Fibroblast of skin of back (primary cell): Measurements from ENCODE around the gene ANO3.

Experiments
- DNase-seq: peaks from one replicate; pipeline ENCODE4 v3.0.0-alpha.2; 2013

The ANO3 gene

DNA sequence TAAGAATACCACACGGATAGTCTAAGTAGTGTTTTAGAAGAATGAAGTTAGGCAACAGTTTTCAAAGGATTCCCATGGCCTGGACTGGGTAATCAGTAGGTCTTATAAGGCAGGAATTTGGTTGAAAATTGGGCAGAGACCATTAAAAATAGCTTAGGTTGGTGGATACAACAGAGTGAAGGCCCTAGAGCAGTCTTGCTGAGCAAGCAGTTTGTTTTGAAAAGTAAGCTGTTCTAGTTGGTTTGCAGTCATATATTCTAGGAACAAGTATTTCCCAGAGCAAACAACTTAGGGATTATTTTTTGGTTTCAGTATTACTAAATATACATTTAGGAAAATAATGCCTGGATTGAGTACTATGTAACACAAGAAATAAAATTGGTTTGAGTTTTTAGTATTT is 175.3 kb downstream of the ANO3 start:
- DNase-seq, result no peak

DNA sequence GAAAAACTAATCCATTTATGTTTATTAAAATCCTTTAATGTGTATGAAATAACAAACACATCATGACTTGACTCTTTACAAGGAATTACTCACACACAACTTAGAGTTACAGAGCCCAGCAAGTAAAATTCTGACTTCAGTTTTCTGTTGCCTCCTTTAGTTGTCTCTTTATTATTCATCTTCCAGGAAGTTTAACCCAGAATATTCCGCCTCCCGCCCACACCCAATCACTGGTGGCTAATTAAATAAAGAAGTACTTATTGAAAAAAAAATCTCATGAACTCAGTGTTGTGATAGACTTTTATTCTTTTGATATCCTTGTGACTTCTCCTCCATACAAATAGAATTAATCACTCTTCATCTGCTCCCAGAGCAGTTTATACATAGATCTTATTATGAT is 178.2 kb downstream of the ANO3 start:
- no peak for DNase-seq

DNA sequence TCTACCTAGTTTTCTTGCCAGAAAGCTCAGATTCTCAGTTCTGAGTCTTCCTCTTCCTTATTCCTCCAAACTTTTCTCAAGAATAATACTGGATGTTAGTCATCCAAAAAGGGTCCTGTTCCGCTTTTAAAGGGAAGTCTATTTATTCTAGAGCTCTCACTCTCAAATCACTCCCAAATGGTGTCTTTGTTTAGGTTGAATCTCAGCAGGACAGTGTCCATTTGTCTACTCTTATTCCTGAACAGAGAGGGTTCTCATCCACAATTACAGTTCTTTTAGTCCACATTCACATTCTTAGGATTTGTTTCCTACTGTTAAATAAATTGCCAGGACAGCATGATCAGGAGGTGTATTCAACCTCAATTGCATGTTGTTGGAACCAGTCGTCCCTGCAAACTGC is 178.8 kb downstream of the ANO3 start:
- no peak for DNase-seq

DNA sequence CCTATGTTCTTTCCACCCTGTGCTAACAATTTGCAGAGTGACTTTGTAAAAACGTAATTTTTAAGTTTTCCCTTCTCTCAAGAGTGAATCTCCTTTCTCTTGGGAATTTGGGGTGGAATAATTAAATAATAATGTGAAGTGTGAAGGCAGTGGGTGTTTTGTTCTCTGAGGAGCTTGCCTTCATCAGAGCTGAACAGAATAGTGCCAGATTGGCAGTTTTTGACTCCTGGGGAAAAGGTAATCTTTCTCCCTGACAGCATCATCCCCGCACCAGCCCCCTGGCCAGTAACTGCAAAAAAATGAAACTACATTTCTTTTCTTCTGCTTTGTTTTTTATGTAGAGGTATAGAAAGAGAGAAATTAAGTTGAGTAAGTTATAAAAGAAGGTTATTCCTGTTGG is 180.3 kb downstream of the ANO3 start:
- no peak for DNase-seq

DNA sequence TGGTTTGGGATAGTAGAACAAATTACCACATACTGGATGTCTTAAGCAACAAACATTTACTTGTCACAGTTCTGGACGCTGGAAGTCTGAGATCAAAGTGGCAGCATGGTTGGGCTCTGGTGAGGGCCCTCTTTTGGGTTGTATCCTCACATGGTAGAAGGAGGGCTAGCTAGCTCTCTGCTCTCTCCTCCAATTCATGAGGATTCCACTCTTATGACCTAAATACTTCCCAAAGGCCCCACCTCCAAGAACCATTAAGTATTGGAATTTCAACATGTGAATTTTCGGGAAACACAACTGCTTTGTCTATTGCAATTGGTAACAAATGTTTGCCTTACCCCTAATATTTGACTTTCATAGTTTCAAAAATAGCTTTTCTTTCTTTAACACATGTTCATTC is 187.5 kb downstream of the ANO3 start:
- no peak for DNase-seq

DNA sequence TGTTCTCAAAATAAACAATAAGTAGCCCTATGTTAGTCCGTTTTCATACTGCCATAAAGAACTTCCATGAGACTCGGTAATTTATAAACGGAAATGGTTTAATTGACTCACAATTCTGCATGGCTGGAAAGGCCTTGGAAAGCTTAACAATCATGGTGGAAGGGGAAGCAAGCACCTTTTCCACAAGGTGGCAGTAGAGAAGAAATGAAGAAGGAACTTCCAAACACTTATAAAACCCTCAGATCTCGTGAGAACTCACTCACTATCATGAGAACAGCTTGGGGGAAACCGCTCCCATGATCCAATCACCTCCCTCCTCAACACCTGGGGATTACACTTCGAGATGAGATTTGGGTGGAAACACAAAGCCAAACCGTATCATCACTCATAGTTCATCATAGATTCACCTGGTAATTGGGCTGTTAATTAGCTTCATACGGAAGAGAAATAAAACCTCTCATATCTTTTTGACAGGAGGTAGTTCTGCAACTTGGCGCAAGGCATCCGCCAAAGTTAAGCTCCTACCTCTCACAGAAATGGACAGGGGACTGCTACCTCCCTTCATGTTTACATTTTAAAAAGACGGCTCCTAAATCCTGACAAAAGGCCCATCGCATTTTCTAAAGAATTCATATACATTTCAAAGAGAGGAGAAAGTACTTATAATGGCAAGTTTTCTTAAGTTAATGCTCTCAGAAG is 191.1 kb downstream of the ANO3 start:
- peak; percentile 22 for DNase-seq

DNA sequence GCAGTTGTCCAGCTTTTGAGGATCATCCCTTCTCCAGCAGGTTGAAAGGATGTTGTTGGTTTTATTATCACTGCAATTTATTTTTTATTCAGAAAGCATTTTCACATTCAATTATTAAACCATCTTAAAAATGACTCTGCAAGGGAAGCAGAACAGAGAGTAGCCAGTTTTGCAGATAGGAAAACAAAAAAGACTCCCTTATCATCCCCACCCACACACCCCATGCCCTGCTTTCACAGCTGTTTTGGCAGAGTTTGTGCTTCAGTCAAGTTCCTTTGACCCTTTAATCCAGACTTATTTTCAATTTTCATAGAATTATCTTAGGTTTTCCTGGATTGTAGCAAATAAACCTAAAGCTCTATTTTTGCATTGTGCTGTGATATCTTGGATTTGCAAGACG is 195.8 kb downstream of the ANO3 start:
- no peak for DNase-seq

DNA sequence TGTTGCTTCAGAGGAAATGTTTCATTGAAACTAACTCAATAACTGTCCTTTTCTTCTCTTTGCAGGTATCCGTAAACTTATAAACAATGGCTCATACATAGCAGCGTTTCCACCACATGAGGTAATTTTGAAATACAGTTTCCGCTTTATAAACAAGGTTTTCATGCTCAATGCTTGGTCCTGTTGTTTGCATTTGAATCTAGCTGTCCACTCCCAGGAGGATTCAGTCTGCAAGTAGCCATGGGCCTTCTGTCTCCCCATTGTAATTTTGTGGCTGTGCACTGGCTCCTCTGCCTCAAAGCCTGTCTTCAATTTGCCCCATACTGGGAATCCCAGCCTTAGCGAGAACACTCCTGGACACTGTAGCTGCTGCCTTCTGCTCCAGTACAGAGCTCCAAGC is 205.4 kb downstream of the ANO3 start:
- no peak for DNase-seq

DNA sequence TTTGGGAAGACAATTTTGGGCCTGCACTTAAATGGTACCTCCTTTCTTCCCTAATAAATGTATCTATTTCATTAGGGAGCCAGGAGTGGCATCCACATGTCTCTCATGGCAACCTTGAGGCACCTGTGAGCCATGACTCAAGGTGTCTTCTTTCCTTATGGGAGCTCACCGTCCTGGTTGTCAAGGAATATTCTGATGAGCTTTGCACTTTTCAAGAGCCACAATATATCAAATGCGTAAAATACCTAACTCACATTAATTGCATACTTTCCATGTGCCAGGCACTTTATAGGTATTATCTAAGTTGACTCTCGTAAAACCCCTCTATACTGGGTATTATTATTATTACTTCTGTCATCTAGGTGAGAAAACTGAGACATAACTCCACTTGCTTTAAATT is 207.6 kb downstream of the ANO3 start:
- DNase-seq, result no peak

DNA sequence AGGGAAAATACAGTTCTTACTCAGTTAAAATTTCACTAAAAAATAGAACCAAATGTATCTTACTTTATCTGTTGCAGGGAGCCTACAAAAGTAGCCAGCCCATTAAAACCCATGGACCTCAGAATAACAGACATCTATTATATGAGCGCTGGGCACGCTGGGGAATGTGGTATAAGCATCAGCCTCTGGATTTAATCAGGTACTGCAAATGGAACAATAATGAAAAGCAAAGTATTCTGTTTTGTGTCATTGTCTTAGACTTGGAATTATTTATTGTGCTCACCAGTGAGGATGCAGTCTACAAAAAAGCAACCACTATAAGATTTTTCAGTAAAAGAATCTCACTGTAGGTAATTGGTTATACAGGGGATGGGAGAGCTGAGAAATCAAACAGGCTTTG is 209.9 kb downstream of the ANO3 start:
- DNase-seq, result no peak

DNA sequence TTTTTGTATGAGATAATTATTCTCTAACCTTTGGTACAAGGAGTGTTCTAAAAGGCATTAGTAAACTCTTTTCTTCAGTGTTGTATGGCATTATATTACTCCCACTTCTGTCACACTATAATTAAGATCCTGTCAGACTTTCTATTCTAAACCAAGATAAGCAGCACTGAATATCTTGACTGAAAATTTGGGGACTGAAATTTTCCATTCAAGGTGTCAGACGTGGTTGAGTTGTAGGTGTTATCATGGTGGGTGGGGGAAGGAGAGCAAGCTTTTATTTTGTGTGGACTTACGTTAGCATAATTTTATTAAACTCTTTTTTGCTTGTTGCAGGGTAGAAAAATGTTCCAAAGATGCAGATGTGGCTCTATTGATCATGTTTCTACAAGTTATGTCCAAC is 217.2 kb downstream of the ANO3 start:
- no peak for DNase-seq

DNA sequence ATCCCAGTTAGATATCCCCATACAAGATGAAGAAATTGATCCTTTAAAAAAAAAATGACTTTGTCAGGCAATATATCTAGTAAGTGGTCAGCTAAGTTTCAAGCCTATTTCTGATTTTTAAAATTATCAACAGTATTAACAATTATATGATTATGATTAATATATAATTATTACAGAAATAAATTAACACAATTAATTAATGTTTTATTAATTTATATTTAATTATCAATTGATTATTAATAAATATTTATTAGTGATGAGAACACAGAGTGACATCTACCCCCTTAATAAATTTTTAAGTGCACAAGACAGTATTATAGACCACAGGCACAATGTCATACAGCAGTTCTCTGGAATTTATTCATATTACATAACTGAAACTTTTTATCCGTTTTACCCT is 218.1 kb downstream of the ANO3 start:
- no peak for DNase-seq

DNA sequence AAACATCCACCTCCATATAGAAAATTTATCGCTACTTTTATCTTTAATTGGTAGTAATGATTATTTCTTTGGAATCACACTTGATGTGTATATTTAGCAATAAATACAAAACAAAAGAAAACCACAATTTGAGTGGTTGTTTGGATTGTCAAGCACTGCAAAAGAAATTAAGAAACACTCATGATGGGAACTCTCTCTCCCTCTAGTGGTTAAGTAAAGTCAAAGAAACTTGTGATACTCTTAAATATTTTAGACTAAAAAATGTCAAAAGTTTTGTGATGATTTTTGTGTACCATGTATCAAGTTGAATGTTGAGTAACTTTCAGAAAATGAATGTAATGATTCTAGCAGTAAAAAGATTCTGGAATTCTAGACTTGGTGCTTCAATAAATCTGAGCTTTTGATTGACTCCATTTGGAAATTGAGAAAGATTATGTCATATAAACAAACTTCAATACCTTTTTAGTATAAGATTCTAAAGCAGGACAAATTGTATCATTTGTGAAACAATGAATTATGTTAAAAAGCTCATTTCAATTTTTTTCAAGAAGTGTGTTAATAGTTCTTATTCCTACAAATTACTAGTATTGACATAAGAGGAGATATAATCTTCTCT is 219.4 kb downstream of the ANO3 start:
- DNase-seq, result no peak

DNA sequence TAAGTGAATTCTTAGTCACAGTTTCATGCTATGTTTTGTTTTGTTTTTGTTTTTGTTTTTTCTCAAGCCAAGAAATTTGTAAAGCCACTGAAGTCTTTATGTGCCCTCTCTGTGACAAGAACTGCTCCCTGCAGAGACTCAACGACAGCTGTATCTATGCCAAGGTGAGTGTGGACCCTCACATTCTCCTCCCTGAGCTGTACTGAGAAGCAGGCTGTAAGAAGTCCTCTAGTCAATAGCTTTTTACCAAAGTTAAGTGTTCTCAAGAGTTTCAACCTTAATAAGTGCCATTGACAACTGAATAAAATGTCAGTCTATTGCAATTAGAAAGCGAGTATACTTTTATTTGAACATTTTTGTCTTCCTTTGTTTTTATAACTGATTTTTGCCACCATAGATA is 221.3 kb downstream of the ANO3 start:
- no peak for DNase-seq

DNA sequence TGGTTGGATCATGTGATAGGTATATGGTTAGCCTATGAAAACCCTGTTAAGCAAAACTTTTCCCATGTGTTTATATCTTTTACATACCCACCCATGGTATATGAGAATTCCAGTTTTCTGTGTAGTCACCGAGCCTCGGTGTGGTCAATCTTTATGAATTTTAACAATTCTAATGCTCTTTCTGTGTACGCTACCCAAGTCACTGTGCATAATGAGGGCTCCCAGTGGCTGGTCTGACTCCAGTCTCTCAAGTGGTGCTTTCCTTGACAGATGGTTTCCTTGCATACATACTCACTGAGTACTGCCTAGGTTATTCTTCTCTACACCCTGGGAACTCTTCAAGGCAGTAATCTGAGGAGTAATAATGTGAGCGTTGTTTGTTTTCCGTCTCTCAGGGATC is 222.5 kb downstream of the ANO3 start:
- no peak for DNase-seq

DNA sequence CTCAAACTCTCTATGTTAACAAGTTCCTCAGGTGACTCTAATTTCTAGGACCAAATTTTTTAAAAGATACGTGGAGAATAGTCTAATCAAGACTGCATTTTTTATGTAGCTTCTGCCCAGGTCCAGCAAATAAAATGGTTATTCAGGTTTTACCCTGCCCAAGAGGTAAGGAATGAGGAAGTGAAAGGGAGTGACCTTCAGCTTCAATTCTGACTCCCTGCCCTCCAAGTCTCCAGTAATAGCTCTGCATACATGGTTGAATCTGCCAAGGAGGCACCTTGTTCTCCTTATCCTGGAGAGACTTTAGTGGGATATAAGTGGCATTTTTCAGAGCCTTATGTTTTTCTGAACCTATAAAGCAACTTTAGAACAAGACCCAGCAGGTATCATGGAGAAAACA is 224.7 kb downstream of the ANO3 start:
- no peak for DNase-seq

DNA sequence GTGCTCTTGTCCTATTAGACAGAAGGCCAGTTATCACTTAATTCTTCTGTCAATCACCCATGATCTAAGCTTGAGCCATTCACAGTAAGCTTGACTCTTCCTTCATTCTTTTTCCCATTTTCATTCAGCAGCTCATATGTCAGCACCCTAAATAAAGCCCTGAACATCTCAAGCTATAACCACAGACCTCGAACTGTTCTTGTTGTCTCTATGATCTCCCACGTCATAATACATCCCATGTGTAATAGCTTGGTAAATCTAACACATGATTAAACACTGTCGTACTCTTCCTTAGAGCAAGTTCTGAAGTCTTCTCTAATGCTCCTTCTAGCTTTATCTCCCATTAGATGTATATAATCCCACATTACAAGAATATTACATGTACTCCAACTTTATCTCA is 225.7 kb downstream of the ANO3 start:
- DNase-seq, result no peak

DNA sequence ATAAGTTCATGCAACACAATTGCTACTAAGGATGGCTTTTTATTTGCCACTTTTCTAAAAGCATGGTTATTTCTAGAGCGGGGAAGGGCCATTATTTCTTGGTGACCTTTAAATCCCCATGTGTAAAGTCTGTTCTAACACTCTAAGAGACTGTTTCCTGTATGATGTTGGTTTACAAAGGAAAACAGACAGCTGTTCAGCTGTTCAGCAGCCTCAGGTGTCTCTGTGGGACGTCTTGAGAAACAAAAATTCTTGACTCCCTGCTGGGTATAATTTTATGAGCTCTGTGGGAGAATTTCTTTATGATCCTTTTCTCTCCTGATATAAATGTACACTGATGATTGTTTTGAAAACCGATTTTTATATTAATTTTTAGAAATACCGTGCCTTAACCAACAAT is 226.3 kb downstream of the ANO3 start:
- DNase-seq, result no peak

DNA sequence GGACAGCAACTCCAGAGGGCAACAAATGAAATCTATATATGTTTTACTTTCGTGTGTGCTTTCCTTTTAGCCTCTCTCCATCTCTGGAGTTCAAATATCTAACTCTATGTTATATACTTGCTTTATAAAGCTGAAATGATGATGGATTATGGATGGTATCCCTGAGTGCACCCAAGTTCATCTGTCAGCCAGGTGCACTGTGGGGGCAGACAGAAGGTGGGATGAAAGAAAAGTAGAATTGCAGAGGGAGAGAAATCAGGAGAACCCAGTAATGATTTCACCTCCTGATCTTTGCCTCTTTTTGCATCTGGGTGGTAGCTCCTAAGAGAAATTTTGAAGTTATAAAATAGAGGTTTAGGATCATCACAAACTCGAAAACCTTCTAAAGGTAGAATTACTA is 237.7 kb downstream of the ANO3 start:
- no peak for DNase-seq

DNA sequence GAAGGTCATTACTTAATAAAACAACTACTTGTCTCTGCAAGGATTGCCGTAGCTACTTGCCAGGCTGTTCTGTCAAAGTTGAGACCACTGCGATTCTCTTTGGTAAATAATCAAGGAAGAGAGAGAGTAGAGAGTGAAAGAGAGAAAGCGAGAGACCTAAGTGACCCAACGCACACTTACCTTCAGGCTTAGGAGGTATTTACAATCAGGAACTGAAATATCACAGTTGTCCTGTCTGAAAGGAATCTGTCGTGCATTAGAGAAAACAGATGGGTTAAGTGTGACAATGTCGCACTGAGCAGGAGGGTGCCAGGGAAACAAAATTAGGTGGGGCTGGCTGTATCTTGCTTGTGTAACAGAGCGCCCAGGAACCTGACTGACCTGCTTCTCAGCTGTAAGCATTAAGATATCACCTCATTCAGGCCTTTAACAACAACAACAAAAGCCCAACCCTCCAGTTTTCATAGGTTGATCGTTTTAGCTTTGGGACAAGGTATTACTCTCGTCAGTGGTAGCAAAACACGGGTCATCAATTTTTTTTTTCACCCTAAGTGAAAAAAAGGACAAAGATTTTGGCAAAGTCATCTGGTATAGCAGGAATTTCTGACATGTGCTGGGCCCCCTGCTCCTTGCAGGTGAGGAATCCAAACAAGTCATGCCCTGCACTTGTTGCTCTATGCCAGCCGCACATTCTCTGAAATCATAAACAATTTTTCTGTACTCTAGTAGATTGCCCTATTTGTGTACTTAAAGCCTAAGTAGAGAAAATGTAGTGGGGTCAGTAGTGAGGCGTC is 240.1 kb downstream of the ANO3 start, which contains the start of gene MUC15:
MUC15 (minus strand) TSS at position 403 of the 794 bp plus-strand sequence. CDS start 5,169 bp downstream, outside the sequence.
- no peak for DNase-seq

DNA sequence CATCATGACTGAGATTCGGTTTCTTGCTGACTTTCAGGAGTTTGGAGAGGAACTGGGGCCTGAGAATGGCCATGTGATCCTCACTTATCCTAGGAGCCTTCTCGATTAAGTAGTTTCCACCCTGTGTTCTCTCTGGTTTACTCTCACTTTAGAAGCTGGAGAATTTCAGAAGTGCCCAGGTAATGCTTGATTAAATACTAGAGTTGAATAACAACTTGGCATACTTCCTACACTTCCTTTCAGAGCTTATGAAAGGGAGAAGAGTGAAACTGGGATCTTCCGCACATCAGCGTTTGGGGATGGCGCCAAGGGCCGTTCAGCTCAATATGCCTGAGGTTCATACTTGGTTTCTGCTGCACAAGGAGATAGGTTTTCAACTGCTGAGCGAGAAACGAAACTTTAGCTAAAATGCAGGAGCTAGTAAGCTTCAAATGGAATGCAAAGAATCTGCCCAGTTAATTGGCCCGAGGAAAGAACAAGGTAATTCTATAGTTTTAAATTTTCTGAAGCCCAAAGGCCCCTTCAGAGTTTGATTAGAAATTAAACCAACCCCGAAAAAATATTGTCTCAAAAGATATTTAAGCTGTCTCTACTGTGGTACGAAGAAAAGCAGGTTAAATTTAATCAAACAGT is 241.0 kb downstream of the ANO3 start:
- no peak for DNase-seq

DNA sequence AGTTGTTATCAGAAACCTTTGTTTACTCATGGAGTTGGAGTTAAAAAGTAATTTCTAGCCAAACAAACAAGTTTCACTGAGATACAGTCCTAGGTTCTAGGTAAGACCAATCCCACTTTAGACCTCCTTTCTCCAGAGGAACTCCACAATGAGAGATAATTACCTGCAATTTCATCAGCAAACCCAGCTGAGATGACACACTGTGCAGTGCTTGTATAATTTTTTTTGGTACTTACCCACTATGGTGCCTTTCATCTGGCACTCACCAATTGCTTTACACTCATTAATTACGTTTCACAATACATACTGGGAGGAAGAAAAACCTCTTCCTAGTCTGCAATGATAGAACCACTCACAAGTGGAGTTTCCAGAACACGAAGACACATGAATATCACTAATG is 242.0 kb downstream of the ANO3 start:
- DNase-seq, result no peak

DNA sequence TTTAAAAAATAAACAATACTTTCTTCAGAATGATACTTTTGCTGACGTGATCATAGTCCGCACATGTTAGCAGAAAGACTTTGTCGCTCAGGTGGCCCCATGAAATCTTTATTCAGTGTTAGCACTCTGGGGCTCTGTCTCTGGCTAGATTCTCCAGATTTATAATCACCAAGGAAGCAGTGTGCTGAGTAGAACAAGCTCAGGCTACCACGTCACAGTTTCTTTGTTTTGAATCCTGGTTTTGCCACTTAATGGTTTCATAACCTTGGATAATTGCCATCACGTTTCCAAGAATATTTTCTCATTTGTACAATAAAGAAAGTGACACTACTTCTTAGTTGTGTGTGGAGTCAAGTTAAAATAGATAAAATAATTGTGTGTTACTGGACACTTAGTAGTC is 244.0 kb downstream of the ANO3 start:
- DNase-seq, result no peak
